HG02884 (cell line): Measurements from ENCODE around the gene C4orf33.
"Not testable (repeated sequence)": the region's sequence is repeated elsewhere in the genome, so short reads cannot be mapped to it uniquely, and the experiment has no call there.

ENCODE experiments used
- ATAC-seq: cut with Tn5 transposase; IDR thresholded peaks from one replicate; pipeline ENCODE4 v1.9.1; 2021; ENCODE audit warnings: mild to moderate bottlenecking, moderate library complexity; ENCODE audit not compliant: unreplicated experiment

The C4orf33 gene, protein sequence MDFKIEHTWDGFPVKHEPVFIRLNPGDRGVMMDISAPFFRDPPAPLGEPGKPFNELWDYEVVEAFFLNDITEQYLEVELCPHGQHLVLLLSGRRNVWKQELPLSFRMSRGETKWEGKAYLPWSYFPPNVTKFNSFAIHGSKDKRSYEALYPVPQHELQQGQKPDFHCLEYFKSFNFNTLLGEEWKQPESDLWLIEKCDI

DNA sequence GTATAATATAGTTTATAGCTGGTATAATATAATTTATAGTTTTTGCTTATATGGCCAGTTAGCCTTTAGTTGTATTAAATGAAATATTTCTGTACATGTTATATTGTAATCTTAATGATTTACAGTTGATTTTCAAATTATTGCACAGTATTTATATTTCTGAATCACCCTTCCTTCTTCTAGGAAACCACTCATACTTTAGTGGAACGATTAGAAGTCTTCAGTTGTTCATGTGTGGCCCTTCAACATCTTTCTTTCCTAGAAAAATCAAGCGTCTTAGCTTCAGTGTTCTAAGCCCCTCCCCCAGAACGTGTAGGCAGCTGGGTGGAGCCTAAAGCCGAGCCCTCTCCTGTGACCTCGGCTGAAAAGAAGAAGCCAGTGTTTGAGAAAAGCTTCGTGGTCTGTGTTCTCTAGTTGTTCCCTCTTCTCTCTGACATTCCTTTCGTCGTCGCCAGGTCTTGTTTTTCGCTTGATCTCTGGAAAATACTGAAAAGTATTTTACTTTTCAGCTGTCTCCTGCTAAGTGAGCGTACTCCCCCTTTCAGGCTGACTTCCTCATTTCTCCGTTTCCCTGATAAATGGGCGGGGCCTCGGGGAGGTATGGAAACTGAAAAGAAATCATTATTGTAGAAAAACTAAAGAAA is at the start of gene C4orf33:
Gene C4orf33, plus strand, starts transcription at position 342 of the 644 bp plus-strand sequence. CDS start 6,459 bp downstream, outside the sequence.
- ATAC-seq = peak; percentile 40

DNA sequence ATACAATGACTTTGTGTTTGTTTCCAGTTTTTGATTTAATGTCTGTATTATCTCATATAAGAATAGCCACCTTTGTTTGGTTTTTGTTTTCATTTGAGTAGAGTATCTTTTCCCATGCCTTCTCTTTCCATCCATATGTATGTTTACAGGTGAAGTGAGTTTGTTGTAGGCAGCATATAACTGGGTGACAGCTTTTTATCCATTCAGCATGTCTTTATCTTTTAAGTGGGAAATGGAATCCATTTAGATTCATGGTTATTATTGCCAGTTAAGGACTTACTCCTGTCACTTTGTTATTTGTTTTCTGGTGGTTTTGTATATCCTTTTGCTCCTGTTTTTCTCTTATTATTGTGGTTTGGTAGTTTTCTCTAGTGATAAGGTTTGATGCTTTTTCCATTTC is 36.9 kb upstream of the C4orf33 start:
- no peak for ATAC-seq

DNA sequence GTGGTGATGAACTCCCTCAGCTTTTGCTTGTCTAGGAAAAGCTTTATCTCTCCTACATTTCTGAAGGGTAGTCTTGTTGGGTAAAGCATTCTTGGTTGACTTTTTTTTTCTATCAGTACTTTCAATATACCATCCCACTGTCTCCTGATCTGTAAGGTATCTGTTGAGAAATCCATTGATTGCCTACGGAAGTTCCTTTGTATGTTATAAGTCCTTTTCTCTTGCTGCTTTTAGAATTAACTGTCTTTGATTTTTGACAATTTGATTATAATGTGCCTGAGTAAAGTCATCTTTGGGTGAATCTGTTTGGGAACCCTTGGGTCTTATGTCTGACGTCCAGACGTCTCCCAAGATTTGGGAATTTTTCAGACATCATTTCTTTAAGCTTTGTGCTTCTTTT is 33.4 kb upstream of the C4orf33 start:
- ATAC-seq = no peak

DNA sequence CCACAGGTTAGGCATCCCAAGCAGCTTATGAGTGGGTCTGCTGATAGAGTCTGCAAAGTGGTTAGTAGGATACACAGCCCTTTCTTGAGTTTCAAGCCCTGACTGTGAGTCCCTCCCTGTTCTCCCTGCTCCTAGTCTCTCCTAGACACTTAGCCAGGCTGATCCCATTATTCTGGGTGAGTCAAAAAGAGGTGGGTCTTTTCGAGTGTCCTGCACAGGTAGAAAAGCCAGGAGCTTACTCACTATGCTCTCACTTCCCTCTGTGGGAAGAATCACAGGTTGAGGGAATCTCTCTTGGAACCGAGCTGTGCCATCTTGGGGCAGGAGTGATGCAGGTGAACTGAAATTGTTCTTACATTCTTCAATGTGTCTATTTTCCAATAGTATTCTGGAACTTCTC is 32.3 kb upstream of the C4orf33 start:
- no peak for ATAC-seq

DNA sequence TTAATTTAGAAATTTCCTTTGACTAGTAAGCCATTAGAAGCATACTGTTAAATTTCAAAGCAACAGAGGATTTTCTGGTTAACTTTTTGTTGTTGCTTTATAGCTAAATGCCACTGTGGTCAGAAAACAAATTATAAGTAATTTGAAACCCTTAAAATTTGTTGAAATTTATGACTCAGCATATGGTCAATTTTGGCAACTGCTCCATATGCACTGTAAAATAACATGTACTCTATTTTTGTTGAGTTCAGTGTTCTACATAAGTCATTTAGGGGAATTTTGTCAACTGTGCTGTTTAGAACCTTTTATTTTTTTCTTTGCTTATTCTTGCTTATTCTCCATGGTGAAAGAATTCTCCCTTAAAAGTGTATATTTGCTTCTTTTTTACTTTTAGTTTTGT is 31.2 kb upstream of the C4orf33 start:
- ATAC-seq = no peak

DNA sequence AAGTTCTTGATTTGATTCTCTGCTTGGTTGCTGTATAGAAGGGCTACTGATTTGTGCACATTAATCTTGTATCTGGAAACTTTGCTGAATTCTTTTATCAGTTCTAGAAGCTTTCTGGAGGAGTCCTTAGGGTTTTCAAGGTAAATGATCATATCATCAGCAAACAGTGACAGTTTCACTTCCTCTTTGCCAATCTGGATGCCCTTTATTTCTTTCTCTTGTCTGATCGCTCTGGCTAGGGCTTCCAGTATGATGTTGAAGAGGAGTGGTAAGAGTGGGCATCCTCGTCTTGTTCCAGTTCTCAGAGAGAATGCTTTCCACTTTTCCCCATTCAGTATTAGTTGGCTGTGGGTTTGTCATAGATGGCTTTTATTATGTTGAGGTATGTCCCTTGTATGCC is 26.4 kb upstream of the C4orf33 start:
- not testable (repeated sequence) for ATAC-seq

DNA sequence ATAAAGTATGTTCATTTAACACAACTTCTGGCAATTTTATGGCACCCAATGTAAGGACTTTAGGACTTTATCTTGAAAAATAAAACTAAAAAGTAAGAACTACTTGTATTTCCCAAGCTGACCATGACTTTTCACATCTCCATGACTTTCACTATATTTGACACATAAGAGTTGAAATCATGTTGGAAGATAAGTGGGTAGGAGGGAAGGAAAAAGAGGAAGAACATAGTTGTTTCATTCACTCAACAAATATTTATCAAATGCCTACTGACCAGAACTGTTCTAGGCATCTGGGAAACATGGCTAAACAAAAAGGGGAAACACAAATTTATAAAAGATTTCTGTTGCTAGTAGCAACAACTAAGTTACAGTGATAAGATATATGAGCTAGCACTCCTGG is 18.6 kb upstream of the C4orf33 start:
- ATAC-seq = no peak

DNA sequence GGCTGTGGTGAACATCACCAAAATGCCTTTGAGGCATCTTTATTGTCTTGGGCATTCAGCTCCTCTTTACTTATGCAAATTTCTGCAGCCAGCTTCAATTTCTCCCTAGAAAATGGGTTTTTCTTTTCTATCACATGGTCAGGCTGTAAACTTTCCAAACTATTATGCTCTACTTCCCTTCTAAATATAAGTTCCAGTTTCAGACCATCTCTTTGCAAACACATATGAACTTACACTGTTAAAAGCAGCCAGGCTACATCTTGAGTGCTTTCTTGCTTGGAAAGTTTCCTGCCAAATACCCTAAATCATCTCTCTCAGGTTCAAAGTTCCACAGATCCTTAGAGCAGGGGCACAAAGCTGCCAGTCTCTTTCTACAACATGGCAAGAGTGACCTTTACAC is 15.8 kb upstream of the C4orf33 start:
- no peak for ATAC-seq

DNA sequence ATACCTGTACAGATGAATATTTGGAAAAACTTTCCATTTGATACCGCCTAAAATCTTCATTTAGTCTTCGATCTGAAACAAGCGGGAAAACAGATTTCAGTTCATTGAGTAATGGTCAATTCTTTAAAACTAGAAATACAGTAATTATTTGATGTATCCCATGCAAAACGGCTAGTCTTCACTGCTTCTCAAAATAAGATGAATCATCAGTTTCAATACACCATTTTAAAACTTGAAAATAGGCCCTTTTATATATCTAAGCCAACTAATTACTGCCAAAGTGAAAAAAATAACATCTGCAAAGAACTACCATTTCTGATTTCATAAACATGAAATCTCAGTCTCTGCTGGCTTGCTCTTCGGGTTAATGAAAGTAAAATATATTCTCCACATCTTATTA is 13.7 kb upstream of the C4orf33 start:
- no peak for ATAC-seq

DNA sequence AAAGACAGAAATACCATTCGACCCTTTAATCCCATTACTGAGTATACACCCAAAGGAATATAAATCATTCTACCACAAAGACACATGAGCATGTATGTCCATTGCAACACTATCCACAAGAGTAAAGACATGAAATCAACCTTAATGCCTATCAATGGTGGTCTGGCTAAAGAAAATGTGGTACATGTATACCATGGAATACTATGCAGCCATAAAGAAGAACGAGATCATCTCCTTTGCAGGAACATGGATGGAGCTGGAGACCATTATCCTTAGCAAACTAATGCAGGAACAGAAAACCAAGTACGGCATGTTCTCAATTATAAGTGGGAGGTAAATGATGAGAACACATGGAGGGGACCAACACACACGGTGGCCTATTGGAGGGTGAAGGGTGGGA is 10.5 kb upstream of the C4orf33 start:
- ATAC-seq = no peak

DNA sequence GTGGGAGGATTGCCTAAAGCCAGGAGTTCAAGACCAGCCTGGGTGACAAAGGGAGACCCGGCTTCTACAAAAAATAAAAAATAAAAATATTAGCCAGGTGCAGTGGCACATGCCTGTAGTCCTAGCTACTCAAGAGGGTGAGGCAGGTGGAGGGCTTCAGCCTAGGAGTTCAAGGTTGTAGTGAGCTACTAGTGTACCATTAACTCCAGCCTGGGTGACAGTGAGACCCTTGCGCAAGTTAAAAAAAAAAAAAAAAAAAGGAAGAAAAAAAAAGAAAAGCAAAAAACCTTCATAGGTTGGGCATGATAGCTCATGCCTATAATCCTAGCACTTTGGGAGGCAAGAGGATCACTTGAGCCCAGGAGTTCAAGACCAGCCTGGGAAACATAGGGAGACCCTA is 8.4 kb upstream of the C4orf33 start:
- ATAC-seq = no peak

DNA sequence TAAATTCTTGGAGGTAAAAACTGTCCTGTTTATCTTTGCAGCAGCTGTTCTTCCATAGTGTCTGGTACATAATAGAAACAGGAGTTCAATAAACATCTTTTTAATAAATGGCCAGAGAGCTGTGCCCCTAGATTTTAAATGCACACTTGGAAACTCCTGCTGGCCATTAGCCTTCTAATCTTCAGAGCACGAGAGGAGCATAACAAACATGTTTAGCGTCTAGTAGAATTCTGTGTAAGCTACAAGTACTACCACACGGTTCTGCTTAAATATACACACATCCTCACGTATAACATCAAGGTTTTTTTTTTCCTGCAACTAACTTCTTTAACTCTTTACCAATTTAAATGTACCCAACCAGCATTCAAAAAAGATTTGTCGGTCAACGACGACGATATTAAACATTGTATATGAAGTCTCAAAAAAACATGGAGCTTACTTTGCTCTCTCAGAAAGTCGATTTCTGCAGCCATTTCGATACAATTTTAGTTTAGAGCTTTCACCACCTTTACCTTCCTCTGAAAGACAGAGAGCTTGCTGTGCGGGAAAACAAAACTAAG is 3.2 kb upstream of the C4orf33 start:
- no peak for ATAC-seq

DNA sequence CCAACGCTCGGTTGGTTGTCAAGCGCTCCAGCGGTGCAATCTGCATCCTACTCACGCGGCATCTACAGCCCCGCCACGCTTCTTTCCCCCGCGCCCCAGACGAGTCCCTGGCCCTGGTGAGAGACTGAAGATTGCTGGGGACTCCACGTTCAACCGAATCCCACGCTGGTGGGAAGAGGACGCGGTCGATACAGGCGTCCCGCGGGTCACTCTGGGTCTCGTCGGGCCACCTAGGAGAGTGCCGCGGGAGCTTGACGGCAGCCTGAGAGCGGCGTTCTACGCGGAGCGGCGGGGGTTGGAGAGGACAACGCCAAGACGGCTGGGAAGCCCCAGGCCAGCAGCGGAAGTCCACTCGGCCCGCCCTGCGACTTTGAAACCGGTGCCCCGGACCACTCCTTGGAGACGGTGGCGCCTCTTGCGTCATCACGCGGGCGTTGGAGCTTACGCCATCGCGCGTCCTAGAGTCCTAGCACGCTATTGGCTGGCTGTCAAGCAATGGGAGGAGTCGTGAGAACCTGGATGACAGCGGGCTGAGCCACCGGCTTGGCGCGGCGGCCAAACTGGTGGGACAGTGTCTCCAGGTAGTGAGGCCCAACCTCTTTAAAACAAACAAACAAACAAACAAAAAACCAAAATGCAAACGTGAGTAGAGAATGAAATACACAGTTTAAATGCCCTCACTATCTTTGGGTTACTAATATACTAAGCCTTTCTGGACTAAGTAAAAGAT is 2.6 kb upstream of the C4orf33 start, which contains the start of gene SCLT1:
Gene SCLT1, minus strand, starts transcription at position 349 of the 730 bp plus-strand sequence. CDS start 436 bp downstream, outside the sequence.
- ATAC-seq = peak; percentile 86

DNA sequence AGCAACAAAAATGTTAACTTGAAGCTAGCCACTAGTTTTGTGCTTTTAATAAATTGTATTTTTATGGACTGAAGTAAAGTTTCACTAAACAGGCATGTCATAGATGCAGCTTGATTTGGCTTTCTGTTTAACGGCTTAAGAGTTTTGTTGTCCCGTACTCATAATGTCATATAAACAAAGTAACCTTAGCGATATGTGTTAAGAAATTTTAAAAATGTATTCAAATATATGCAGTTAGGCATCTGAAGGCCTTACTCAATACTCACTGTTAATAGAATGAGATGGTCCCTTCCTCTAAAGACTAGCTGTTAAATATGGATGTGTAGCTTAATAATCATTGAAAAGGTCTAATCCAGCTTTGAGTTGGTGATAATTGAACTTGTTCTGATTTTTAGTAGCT is 1.6 kb upstream of the C4orf33 start:
- ATAC-seq = no peak

DNA sequence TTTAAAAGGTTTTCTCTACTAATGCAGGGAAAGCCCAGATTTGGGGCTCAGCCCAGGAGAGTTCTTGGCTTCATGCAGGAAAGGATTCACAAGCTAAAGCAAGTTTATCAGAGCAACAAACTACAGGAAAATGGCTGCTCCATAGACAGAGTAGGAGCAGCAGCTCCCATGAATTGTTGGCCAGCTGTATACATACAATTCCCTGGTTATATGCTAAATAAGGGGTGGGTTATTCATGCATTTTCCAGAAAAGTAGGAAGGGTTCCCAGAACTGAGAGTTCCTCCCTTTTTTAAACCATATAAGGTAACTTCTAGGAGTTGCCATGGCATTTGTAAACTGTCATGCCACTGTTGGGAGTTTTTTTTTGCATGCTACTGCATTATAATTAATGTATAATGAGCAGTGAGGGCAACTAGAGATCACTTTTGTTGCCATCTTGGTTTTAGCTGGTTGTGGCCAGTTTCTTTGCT is 2.6 kb downstream of the C4orf33 start:
- ATAC-seq = no peak

DNA sequence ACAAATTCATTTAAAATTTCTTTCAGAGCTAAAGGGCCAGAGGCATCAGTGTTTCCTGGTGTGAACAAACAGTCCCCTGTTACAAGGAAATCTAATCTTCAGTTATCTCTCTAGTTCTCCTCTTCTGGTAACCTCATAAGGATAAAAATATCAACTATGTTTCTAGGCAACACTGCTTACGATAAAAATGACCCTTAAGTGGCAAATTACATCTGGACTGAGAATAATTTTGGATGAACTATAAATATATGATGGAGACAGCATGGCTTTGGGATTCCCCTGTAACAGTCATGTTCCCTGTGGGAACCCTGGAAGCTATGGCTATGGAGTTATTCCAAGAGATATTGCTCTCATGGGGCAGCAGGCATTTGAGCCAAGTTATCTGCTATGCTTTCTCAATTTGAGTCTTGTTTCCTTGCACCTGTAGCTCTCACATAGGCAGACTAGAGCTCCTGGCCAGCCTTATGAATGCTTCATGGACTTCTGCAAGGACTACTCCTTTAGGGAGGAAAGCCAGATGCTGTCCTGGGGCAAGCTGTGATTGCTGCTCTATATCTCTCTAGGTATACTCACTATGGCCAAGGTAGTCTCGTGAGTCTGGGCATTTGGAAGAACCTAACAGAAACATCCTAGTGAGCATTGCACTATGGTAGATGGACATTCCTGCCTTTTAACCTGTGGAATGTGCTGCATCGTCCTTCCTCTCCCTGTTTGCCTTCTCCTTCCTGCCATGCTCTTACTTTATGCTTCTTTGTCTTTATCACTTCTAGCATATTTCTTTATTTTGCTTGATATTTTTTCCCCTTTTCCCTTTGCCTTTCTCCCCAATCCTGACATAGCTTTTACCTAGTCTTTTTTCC is 14.2 kb downstream of the C4orf33 start:
- no peak for ATAC-seq

DNA sequence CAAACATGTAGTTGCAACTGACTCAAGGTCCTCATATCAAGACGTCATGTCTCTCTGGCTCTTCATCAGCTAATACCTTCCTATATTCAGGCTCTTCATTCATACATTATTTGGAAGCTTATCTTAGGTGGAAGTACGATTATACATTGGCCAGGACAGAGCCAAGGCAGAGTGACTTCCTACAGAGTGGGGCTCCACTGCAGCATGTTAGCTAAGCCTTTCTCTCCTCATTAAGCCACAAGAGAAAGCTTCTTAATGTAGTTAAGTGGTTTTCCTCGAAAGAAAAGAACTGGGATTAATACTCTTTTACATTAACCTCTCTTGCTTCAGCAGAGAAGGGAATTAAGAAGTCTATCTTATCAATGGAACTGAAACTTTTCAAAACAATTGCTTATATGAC is 15.0 kb downstream of the C4orf33 start:
- no peak for ATAC-seq

DNA sequence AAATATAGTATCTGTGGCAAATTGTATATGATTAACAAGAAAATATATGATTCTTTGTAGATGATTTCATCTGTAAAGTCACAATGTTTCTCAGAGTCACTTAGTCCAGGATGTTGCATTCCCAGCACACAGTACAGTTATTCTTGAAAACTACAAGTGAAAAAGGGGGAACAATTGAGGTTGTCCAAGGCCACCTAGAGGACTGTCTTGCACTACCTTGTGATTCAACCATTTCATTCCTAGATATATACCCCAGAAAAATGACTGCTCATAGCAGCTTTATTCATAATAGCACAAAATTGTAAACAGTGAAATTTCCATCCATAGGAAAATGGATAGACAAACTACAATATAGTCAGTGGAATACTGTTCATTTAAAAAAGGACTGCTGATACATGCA is 16.0 kb downstream of the C4orf33 start:
- ATAC-seq = no peak

DNA sequence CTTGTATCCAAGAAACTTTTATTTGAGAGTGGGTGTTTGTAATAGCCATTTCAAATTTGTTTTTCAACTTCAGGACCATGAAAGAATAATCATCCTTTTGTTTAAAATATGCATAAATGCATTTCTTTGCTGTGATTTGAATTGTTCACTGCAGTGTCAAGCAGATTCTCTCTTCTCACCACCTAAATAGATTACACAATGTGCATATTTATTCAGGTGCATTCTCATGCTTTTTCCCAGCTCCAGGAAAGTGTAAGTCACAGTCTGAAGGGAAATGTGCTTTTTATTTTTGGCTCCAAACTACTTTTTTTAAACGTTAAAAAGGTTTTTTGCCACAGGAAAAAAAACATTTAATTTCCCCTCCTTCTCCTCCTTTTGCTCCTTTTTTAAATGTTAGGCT is 17.5 kb downstream of the C4orf33 start:
- ATAC-seq = no peak

DNA sequence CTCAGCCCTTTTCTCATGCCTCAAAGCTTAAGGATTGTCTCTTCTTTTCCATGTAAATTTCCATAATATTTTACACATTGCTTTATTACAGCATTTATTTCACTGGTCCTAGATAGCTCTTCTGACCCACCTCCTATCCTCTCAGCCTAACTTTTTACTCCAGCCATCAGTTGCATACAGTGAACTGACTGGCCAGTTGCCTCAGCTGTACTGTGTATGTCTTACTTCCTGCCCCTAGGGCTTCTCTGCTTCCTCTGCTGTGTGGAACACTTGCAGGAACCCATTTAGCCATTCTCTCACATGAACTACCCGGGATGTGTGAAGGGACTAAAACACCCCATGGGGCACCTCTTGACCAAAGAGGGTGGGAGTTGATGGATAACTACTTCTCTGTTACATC is 18.0 kb downstream of the C4orf33 start:
- ATAC-seq = no peak

DNA sequence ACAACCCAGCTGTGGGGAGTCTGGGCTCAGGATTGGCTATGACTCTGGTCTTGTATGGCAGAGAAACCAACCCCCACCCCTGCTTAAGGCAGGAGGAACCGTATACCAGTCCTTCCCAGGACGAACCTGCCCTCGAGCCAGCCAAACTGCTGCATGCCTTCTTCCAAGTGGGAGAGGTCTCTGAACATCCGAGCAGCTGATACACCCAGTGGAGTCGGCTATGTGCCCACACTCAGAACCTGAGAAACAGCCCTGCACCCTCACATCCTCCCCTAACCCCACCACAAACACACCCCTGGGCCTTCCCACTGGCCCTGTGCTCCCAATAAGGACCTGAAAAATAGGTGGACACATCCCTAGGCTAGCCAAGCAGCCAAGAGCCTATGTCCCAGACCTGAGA is 21.8 kb downstream of the C4orf33 start:
- ATAC-seq = no peak
